DOHH2 (cell line): ENCODE measurements around the gene HRC.

Experiments
- CTCF ChIP-seq: fragments of 200-600 bp; sonication (generic); IDR thresholded peaks from one replicate; pipeline ENCODE4 v1.5.1; 2014; ENCODE audit warnings: antibody characterized with exemption, mild to moderate bottlenecking, low read depth, low read length; ENCODE audit not compliant: poor library complexity, severe bottlenecking
- EZH2phosphoT487 ChIP-seq: fragments of 200-600 bp; sonication (generic); IDR thresholded peaks from 2 replicates; pipeline ENCODE4 v1.6.1; 2017; ENCODE audit warnings: borderline replicate concordance, mild to moderate bottlenecking, antibody characterized with exemption, low read length, moderate library complexity, mixed read lengths

GRCh38 chr19:49132974-49133609, 22.1 kb downstream of the HRC start:
- no peak for TF ChIP-seq EZH2phosphoT487
- TF ChIP-seq CTCF, result no peak
